ENCODE results near the gene KEAP1. TPM values are rescaled to one million over a fixed set of nuclear protein-coding genes. Genes with fewer than 3 reads are reported as not detected.

The KEAP1 gene
- total and polyA plus RNA-seq, 3 donors from 2014 or later = 40.7 to 61.0 (median 54.1) TPM

DNA sequence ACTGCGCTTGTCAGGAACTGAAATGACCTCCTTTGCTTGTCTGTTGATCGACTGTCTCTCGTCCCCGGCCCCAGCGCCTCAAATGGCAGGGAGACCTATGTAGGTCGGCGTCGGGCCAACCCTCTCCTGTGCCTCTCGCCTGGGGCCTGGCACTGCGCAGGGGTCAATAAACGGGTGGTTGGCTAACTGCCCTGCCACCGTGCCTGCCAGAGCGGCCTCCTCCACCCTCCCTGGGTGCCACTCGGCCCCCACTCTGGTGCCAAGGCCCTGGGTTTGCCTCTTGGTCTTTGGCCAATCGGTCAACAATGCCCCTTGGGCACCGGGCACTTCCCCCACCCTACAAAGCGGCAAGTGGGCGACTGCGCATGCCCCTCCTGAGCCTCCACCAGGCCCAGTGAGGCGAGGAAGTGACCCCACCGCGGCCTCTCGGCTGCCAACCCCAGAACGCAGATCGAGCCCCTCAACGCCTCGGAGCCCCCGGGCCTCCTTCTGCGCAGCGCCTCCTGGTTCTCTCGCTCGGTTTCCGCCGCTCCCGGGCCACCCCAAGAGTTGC, 1.1 kb downstream of the KEAP1 start:
- DNase-seq = peak; percentile 81
- peak overlapping the region; percentile 84 to 93 for H3K27ac ChIP-seq
- no peaks in the 10 kb centered on the region for H3K9me3 ChIP-seq
- H3K4me1 ChIP-seq = peaks cover 13% of the 10 kb centered on the region
- intact Hi-C loops (cut with DNase I; ENCODE audit: low total_unique reads) = no loop called here
- WGBS, 2 donors = 1% methylated on average over 30 to 35 of the region's 35 CpGs
- no peaks in the 10 kb centered on the region for H3K36me3 ChIP-seq (ENCODE audit: low read depth, missing control alignments)
- no peak for TF ChIP-seq POLR2A (IDR thresholded peaks at IDR 0.05)
- TF ChIP-seq, protein P1, sequence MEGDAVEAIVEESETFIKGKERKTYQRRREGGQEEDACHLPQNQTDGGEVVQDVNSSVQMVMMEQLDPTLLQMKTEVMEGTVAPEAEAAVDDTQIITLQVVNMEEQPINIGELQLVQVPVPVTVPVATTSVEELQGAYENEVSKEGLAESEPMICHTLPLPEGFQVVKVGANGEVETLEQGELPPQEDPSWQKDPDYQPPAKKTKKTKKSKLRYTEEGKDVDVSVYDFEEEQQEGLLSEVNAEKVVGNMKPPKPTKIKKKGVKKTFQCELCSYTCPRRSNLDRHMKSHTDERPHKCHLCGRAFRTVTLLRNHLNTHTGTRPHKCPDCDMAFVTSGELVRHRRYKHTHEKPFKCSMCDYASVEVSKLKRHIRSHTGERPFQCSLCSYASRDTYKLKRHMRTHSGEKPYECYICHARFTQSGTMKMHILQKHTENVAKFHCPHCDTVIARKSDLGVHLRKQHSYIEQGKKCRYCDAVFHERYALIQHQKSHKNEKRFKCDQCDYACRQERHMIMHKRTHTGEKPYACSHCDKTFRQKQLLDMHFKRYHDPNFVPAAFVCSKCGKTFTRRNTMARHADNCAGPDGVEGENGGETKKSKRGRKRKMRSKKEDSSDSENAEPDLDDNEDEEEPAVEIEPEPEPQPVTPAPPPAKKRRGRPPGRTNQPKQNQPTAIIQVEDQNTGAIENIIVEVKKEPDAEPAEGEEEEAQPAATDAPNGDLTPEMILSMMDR (IDR thresholded peaks at IDR 0.05) = no peak
- no peaks in the 10 kb centered on the region for H3K27me3 ChIP-seq
- peak overlapping the region; percentile 92 to 97 for H3K4me3 ChIP-seq

DNA sequence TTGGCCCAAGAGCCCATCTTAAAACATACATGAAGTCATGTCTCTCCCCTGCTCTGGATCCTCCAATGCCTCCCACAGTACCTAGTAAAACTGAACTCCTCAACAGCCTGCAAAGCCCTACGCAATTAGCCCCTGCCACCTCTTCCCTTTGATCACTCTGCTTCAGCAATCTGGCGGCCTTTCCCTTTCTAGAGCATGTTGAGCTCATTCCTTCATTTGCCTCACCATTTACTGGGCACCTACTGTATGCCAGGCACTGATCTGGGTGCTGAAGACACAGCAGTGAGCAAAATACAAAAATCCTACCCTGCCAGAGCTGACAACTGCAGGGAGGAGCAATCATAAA, 2.9 kb downstream of the KEAP1 start:
- Histone ChIP-seq H3K9me3 (no peaks in the 10 kb centered on the region), H3K36me3 (ENCODE audit: low read depth, missing control alignments) (no peaks in the 10 kb centered on the region), H3K4me1 (peaks cover 13% of the 10 kb centered on the region), H3K4me3 (no peak overlapping the region), H3K27me3 (no peaks in the 10 kb centered on the region), H3K27ac (no peak overlapping the region)
- 87 to 94% methylated on average over 2 of the region's 2 CpGs for WGBS, 2 donors
- intact Hi-C loops (cut with DNase I; ENCODE audit: low total_unique reads) = no loop called here
- TF ChIP-seq, protein P1 (IDR thresholded peaks at IDR 0.05) = no peak
- TF ChIP-seq POLR2A (IDR thresholded peaks at IDR 0.05) = no peak
- DNase-seq = no peak

DNA sequence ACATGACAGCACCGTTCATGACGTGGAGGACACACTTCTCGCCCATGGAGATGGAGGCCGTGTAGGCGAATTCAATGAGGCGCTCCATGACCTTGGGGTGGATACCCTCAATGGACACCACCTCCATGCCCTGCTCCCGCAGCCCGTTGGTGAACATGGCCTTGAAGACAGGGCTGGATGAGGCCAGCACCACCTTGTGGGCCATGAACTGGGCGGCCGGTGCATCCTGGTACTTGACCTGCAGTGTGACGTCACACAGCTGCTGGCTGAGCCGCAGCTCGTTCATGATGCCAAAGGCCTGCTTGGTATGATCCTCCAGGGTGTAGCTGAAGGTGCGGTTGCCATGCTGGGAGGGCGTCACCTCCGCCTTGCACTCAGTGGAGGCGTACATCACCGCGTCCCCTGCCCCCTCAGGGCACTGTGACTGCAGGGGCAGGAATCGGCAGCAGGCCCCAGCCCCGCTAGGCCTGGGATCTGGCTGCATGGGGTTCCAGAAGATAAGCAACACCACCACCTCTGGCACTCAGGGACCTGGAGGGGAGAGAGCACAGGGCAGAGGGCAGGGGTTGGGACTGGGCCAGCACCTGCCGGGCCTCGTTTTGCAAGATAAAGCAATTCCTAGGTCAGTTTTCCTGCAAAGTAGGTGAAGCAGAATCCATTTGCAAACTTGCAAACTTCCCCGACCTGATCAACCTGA, 3.5 kb downstream of the KEAP1 start:
- intact Hi-C loops (cut with DNase I; ENCODE audit: low total_unique reads) = no loop called here
- Histone ChIP-seq H3K4me1 (peaks cover 13% of the 10 kb centered on the region), H3K27ac (no peak overlapping the region), H3K9me3 (no peaks in the 10 kb centered on the region), H3K27me3 (no peaks in the 10 kb centered on the region), H3K4me3 (no peak overlapping the region), H3K36me3 (ENCODE audit: low read depth, missing control alignments) (no peaks in the 10 kb centered on the region)
- DNase-seq = no peak
- no peak for TF ChIP-seq POLR2A (IDR thresholded peaks at IDR 0.05)
- WGBS, 2 donors = 72 to 83% methylated on average over 5 to 21 of the region's 24 CpGs

DNA sequence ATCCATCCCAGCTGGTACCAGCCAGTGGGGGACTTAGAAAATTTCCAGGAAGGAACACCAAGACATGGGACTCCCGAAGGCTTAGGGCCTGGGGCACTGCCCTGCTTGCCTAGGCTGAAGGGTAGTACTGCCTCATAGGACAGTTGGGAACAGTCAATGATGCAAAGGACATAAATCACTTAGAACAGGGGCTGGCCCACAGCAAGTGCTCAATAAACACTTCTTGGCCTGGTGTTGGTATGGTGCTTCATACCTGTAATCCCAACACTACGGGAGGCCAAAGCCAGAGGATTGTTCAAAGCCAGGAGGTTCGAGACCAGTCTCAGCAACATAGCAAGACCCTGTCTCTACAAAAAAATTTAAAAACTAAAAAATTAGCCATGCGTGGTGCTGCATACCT, 5.8 kb downstream of the KEAP1 start:
- H3K9me3 ChIP-seq = no peaks in the 10 kb centered on the region
- H3K27me3 ChIP-seq = no peaks in the 10 kb centered on the region
- no peak for DNase-seq
- H3K36me3 ChIP-seq (ENCODE audit: low read depth, missing control alignments) = no peaks in the 10 kb centered on the region
- WGBS, 2 donors = 93 to 98% methylated on average over 4 of the region's 4 CpGs
- intact Hi-C loops (cut with DNase I; ENCODE audit: low total_unique reads) = no loop called here
- no peak overlapping the region for H3K4me3 ChIP-seq
- TF ChIP-seq, protein P1 (IDR thresholded peaks at IDR 0.05) = no peak
- no peak for TF ChIP-seq POLR2A (IDR thresholded peaks at IDR 0.05)
- no peak overlapping the region for H3K27ac ChIP-seq
- H3K4me1 ChIP-seq = peaks cover 10% of the 10 kb centered on the region

DNA sequence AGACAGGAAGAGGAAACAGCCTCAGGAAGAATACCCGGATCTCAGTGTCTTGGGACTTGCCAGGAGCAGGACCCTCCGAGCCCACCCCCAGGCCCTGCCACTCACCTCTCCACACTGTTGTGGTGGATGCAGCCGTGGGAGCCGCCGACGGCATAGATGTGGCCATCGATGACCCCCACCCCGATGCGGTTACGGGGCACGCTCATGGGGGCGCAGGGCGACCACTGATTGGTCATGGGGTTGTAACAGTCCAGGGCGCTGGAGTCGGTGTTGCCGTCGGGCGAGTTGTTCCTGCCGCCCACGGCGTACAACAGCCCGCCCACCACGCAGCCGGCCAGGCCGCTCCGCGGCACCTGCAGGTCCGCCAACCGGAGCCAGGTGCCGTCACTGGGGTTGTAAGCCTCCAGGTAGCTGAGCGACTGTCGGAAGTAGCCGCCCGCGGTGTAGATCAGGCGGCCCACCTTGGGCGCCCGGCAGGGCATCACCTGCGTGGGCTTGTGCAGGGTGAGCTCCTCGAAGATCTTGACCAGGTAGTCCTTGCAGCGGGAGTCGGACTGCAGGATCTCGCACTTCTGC, 11.6 kb downstream of the KEAP1 start:
- H3K27me3 ChIP-seq = no peaks in the 10 kb centered on the region
- no peaks in the 10 kb centered on the region for H3K36me3 ChIP-seq (ENCODE audit: low read depth, missing control alignments)
- no peak overlapping the region for H3K27ac ChIP-seq
- H3K4me3 ChIP-seq = no peak overlapping the region
- intact Hi-C loops (cut with DNase I; ENCODE audit: low total_unique reads) = no loop called here
- no peaks in the 10 kb centered on the region for H3K9me3 ChIP-seq
- DNase-seq = no peak
- 71 to 79% methylated on average over 9 to 43 of the region's 43 CpGs for WGBS, 2 donors
- TF ChIP-seq, protein P1 (IDR thresholded peaks at IDR 0.05) = no peak
- no peak for TF ChIP-seq POLR2A (IDR thresholded peaks at IDR 0.05)
- peaks cover 2% of the 10 kb centered on the region for H3K4me1 ChIP-seq

Measured in testis (tissue), 3 donors.